ENCODE data around the gene KRT32. TPM values are rescaled to one million over a fixed set of nuclear protein-coding genes. Genes with fewer than 3 reads are reported as not detected.

KRT32 gene
- total and polyA plus RNA-seq, 7 donors, result not detected

- intact Hi-C loops (cut with DNase I), result no loop called here
- H3K27ac ChIP-seq, result no peak within 1 kb of the TSS
- no peak within 1 kb of the TSS for H3K4me3 ChIP-seq
- 91 to 93% methylated on average over 10 of the region's 10 CpGs for WGBS, 2 donors
- H3K9me3 ChIP-seq, result no peaks in the 10 kb centered on the region
- no peaks in the 10 kb centered on the region for H3K4me1 ChIP-seq
- H3K36me3 ChIP-seq, result no peaks in the 10 kb centered on the region
- no peak for DNase-seq
- H3K27me3 ChIP-seq, result peaks cover 0 to 8% (median 0%) of the 10 kb centered on the region in 3 donors
- TF ChIP-seq POLR2AphosphoS5 (IDR thresholded peaks at IDR 0.05) (no peak), EP300 (IDR thresholded peaks at IDR 0.05) (no peak), POLR2A (IDR thresholded peaks at IDR 0.05) (no peak), CTCF (IDR thresholded peaks at IDR 0.05) (no peak)
These were observed 26.6 kb downstream of the KRT32 start, which contains the start of gene KRT38 for GRCh38 chr17:41440531-41441033. Gene KRT38, minus strand, starts transcription at chr17:41440983. Its CDS starts 62 bp downstream, at chr17:41440921.

- H3K4me1 ChIP-seq, result peaks cover 0 to 6% (median 2%) of the 10 kb centered on the region in 4 donors
- TF ChIP-seq POLR2A (IDR thresholded peaks at IDR 0.05) (no peak), EP300 (IDR thresholded peaks at IDR 0.05) (no peak), CTCF (IDR thresholded peaks at IDR 0.05) (no peak), POLR2AphosphoS5 (IDR thresholded peaks at IDR 0.05) (no peak)
- intact Hi-C loops (cut with DNase I), result no loop called here
- no peak for DNase-seq
- no peaks in the 10 kb centered on the region for H3K36me3 ChIP-seq
- peaks cover 0 to 8% (median 0%) of the 10 kb centered on the region in 3 donors for H3K27me3 ChIP-seq
- no peaks in the 10 kb centered on the region for H3K9me3 ChIP-seq
- WGBS, 2 donors, result 66 to 72% methylated on average over 5 of the region's 5 CpGs
- no peak overlapping the region for H3K4me3 ChIP-seq
- H3K27ac ChIP-seq, result no peak overlapping the region
These were observed 27.8 kb downstream of the KRT32 start for GRCh38 chr17:41439375-41439774.

GRCh38 chr17:41437769-41438168 is 29.4 kb downstream of the KRT32 start:
- peaks cover 0 to 8% (median 0%) of the 10 kb centered on the region in 3 donors for H3K27me3 ChIP-seq
- no peak for DNase-seq
- peaks cover 0 to 14% (median 5%) of the 10 kb centered on the region in 4 donors for H3K4me1 ChIP-seq
- intact Hi-C loops (cut with DNase I), result no loop called here
- WGBS, 2 donors, result 83 to 88% methylated on average over 9 of the region's 9 CpGs
- no peak overlapping the region for H3K4me3 ChIP-seq
- H3K9me3 ChIP-seq, result no peaks in the 10 kb centered on the region
- TF ChIP-seq EP300 (IDR thresholded peaks at IDR 0.05) (no peak), POLR2A (IDR thresholded peaks at IDR 0.05) (no peak), POLR2AphosphoS5 (IDR thresholded peaks at IDR 0.05) (no peak), CTCF (IDR thresholded peaks at IDR 0.05) (no peak)
- no peak overlapping the region for H3K27ac ChIP-seq
- no peaks in the 10 kb centered on the region for H3K36me3 ChIP-seq

DNA sequence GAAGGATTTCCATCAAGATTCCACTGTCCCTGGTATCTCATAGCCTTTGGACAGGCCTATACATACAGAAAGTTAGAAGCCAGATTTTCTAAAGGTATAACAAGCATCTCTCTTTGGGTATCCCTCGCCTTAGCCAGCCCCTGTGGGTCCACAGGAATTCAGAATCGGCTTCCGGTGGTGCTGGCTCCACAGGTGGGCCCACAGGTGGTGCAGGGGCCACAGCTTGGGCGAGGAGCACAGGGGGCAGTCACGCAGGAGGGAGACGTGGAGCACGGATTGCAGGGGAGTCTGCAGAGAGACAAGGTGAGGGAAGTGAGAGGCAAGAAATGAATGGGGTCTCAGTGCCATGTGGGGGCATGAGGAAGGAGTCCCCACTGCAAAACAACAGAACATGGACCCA is 29.9 kb downstream of the KRT32 start:
- 78 to 81% methylated on average over 7 of the region's 7 CpGs for WGBS, 2 donors
- H3K9me3 ChIP-seq, result no peaks in the 10 kb centered on the region
- peaks cover 0 to 5% (median 0%) of the 10 kb centered on the region in 3 donors for H3K27me3 ChIP-seq
- intact Hi-C loops (cut with DNase I), result no loop called here
- no peaks in the 10 kb centered on the region for H3K36me3 ChIP-seq
- no peak overlapping the region for H3K4me3 ChIP-seq
- TF ChIP-seq CTCF (IDR thresholded peaks at IDR 0.05) (no peak), EP300 (IDR thresholded peaks at IDR 0.05) (no peak), POLR2AphosphoS5 (IDR thresholded peaks at IDR 0.05) (no peak), POLR2A (IDR thresholded peaks at IDR 0.05) (no peak)
- no peak for DNase-seq
- H3K27ac ChIP-seq, result no peak overlapping the region
- peaks cover 0 to 14% (median 5%) of the 10 kb centered on the region in 4 donors for H3K4me1 ChIP-seq

- no peak for TF ChIP-seq CTCF (IDR thresholded peaks at IDR 0.05)
- TF ChIP-seq POLR2A (IDR thresholded peaks at IDR 0.05), result no peak
- no peak for TF ChIP-seq POLR2AphosphoS5 (IDR thresholded peaks at IDR 0.05)
- no peak for TF ChIP-seq EP300 (IDR thresholded peaks at IDR 0.05)
- Histone ChIP-seq H3K4me1 (peaks cover 0 to 14% (median 5%) of the 10 kb centered on the region in 4 donors), H3K4me3 (no peak overlapping the region), H3K27me3 (no peaks in the 10 kb centered on the region), H3K9me3 (no peaks in the 10 kb centered on the region), H3K27ac (peak overlapping the region in 1 of 4 donors; percentile 4), H3K36me3 (no peaks in the 10 kb centered on the region)
- 60 to 67% methylated on average over 5 of the region's 5 CpGs for WGBS, 2 donors
- DNase-seq, result no peak
- intact Hi-C loops (cut with DNase I), result no loop called here
These were observed 32.8 kb downstream of the KRT32 start for GRCh38 chr17:41434415-41434814.

Measured in sigmoid colon (tissue), 7 donors.